OCI-LY7 (cell line): Measurements from ENCODE around the gene SRGAP1. TPM values are rescaled to one million over a fixed set of nuclear protein-coding genes. Genes with fewer than 3 reads are reported as not detected.

Experiments used
- Bru-seq: library from RNA; stranded (reverse); fragments of 400-500 nt; gene quantifications from one replicate; lab custom pipeline; 2021; lab: Mats Ljungman, UMichigan
- BruChase-seq, 2 experiments: library from RNA; stranded (reverse); fragments of 400-500 nt; gene quantifications; one replicate each; lab custom pipeline; 2021; lab: Mats Ljungman, UMichigan
- BruUV-seq: library from RNA; stranded (reverse); fragments of 400-500 nt; replicated peaks from 2 replicates; lab custom pipeline; 2021; lab: Mats Ljungman, UMichigan
- CTCF ChIA-PET: fragments of 300-600 bp; sonication (Branson Sonifier 250); formaldehyde crosslinking; loops from one replicate; lab custom pipeline; 2022; ENCODE audit warnings: antibody characterized with exemption; ENCODE audit not compliant: unreplicated experiment; lab: Charles Lee
- POLR2A ChIA-PET: fragments of 300-600 bp; sonication (Branson Sonifier 250); formaldehyde crosslinking; loops from one replicate; lab custom pipeline; 2022; ENCODE audit warnings: antibody characterized with exemption; lab: Charles Lee
- DNase-seq: peaks from one replicate; pipeline ENCODE4 v3.0.0-alpha.2; 2015; ENCODE audit warnings: low spot score
- H2AFZ ChIP-seq: fragments of 200-600 bp; sonication (generic), shearing (Covaris generic); 2 replicates; pipeline ENCODE4 v1.6.1; 2014; ENCODE audit warnings: mild to moderate bottlenecking, antibody characterized with exemption, low read length, moderate library complexity
- H3K27ac ChIP-seq: fragments of 200-600 bp; sonication (generic); 2 replicates; pipeline ENCODE4 v1.5.1; 2014; ENCODE audit warnings: mixed run types, low read depth, mild to moderate bottlenecking, moderate library complexity, low read length, inconsistent platforms; ENCODE audit not compliant: poor library complexity, severe bottlenecking
- H3K36me3 ChIP-seq: fragments of 200-600 bp; sonication (generic); 2 replicates; pipeline ENCODE4 v1.6.1; 2014; ENCODE audit warnings: mild to moderate bottlenecking, antibody characterized with exemption, low read length, moderate library complexity, mixed read lengths; ENCODE audit not compliant: insufficient read depth
- H3K4me1 ChIP-seq: fragments of 200-600 bp; sonication (generic); 2 replicates; pipeline ENCODE4 v1.5.1; 2014; ENCODE audit warnings: mild to moderate bottlenecking, low read length; ENCODE audit not compliant: insufficient read depth, poor library complexity, severe bottlenecking
- H3K4me2 ChIP-seq: fragments of 200-600 bp; sonication (generic); 2 replicates; pipeline ENCODE4 v1.6.1; 2014; ENCODE audit warnings: mild to moderate bottlenecking, low read length
- H3K4me3 ChIP-seq: fragments of 200-600 bp; sonication (generic); 2 replicates; pipeline ENCODE4 v1.5.1; 2014; ENCODE audit warnings: mild to moderate bottlenecking, low read depth, low read length; ENCODE audit not compliant: poor library complexity, severe bottlenecking
- H3K79me2 ChIP-seq: fragments of 200-600 bp; sonication (generic); 2 replicates; pipeline ENCODE4 v1.6.1; 2016; ENCODE audit warnings: low read depth, mild to moderate bottlenecking, low read length, moderate library complexity, mixed read lengths; ENCODE audit not compliant: insufficient read depth
- H3K9me2 ChIP-seq: fragments of 200-600 bp; sonication (generic); 2 replicates; pipeline ENCODE4 v1.6.1; 2016; ENCODE audit warnings: mild to moderate bottlenecking, low read length, mixed read lengths; ENCODE audit not compliant: insufficient read depth
- H3K9me3 ChIP-seq: fragments of 200-600 bp; sonication (generic); 2 replicates; pipeline ENCODE4 v1.6.1; 2014; ENCODE audit warnings: mild to moderate bottlenecking, mixed run types, low read length, mixed read lengths
- H4K20me1 ChIP-seq: fragments of 200-600 bp; sonication (generic); 2 replicates; pipeline ENCODE4 v1.6.1; 2014; ENCODE audit warnings: mild to moderate bottlenecking, antibody characterized with exemption, low read length, moderate library complexity, mixed read lengths; ENCODE audit not compliant: insufficient read depth
- EZH2phosphoT487 ChIP-seq: fragments of 200-600 bp; sonication (generic); IDR thresholded peaks from 2 replicates; pipeline ENCODE4 v1.6.1; 2018; ENCODE audit warnings: low read depth, borderline replicate concordance, mild to moderate bottlenecking, mixed run types, antibody characterized with exemption, low read length, moderate library complexity, mixed read lengths
- intact Hi-C: fragments of 100-400 bp; cut with micrococcal nuclease; formaldehyde crosslinking; loops from one replicate; pipeline ENCODE4 v1.10.0; 2022; ENCODE audit not compliant: unreplicated experiment
- long read RNA-seq: library from polyadenylated mRNA; stranded (forward); transcript quantifications from one replicate; pipeline ENCODE4 v2.0.0, GENCODE V29; 2022
- total RNA-seq, 2 experiments: library from RNA; depleted of rRNA in 1 of 2; stranded (reverse); fragments of >200 nt in 1 of 2; shearing (Covaris generic) in 1 of 2; gene quantifications; 2 replicates each; pipeline ENCODE4 v1.2.3, GENCODE V29; 2014 to 2022
- TF ChIP-seq, protein P1 (sequence below): fragments of 200-600 bp; sonication (generic); conservative IDR thresholded peaks from 2 replicates; pipeline ENCODE4 v1.5.1; 2014; ENCODE audit warnings: mild to moderate bottlenecking, antibody characterized with exemption, low read length, moderate library complexity, mixed read lengths

Gene SRGAP1
- total RNA-seq (2014; rRNA removed; shearing (Covaris generic)): 0.06 TPM in 1 of 2 replicates, not detected in the other
- 0.02 TPM in 1 of 2 replicates, not detected in the other for total RNA-seq (2022)
- percentile 13 among the genes with signal in this experiment for Bru-seq, nascent RNA
- percentile 10 among the genes with signal in this experiment for BruChase-seq, experiment 1, labeled RNA remaining after a 6-hour chase
- BruChase-seq, experiment 2, labeled RNA remaining after a 2-hour chase: percentile 13 among the genes with signal in this experiment
- long read RNA-seq, partial matches to known transcripts: 0 of 1 reads
- long read RNA-seq, other reads (novel, unspliced or antisense): 1 of 1 reads

DNA sequence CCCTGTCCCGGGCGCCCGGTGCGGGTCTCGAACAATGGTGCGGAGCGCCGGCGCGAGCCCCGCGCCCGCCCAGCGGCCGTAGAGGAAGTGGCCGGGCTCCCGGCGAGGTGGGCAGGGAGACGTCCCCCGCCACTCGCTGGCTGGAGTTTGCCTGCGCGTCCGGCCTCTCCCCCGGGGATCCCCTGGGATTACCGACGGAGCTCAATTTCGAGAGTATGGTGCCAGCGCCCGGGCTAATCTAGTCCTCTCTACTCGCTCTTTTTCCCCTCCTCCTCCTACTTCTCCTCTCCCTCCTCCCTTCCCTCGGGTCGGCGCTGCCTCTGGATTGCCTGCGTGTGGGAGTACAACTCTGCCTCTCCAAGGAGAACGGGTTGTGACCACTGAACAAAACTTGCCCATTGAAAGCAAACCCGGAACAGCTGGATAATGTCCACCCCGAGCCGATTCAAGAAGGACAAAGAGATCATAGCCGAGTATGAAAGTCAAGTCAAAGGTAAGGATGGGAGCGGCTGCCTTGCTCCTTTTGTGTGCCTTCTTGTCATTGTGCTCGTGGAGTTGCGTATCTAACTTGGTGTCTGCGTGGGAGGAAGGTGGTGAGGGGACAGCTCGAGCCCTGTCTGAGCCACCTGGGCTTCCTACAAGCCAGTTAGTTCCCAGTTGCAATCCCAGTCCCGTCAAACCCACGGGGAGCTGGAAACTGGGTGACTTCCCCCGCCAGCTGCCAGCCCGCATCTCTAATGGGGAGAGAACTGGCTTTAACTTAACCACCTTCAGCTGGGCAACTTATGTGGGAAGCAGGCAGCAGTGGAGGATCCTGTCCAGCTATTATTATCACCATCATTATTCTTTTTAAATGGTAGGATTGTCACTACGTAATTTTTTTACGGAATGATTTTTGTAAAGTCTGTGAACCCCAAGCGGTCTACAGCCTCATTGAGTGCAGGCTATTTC is at the start of gene SRGAP1:
SRGAP1 (plus strand) TSS at position 310 of the 951 bp plus-strand sequence; CDS start at position 427, 117 bp downstream.
- no TSS peak for BruUV-seq
- no peaks in the 10 kb centered on the region for H3K4me1 ChIP-seq
- peak within 1 kb of the TSS; percentile 83 for H3K4me2 ChIP-seq
- no peak for DNase-seq
- peak within 1 kb of the TSS; percentile 61 for H3K4me3 ChIP-seq
- H3K9me2 ChIP-seq: no peaks in the 10 kb centered on the region
- no peaks in the 10 kb centered on the region; the same call in 1 of the 2 replicates for H3K79me2 ChIP-seq
- CTCF ChIA-PET: no interaction called here
- no peaks in the 10 kb centered on the region for H4K20me1 ChIP-seq
- H3K36me3 ChIP-seq: no peaks in the 10 kb centered on the region
- intact Hi-C loops: loop anchor here (5.0 to 10.0 kb wide), 2 partner anchors 110 to 338 kb away; no protein-coding TSS in a partner anchor
- no peaks in the 10 kb centered on the region for H3K9me3 ChIP-seq
- TF ChIP-seq, protein P1, sequence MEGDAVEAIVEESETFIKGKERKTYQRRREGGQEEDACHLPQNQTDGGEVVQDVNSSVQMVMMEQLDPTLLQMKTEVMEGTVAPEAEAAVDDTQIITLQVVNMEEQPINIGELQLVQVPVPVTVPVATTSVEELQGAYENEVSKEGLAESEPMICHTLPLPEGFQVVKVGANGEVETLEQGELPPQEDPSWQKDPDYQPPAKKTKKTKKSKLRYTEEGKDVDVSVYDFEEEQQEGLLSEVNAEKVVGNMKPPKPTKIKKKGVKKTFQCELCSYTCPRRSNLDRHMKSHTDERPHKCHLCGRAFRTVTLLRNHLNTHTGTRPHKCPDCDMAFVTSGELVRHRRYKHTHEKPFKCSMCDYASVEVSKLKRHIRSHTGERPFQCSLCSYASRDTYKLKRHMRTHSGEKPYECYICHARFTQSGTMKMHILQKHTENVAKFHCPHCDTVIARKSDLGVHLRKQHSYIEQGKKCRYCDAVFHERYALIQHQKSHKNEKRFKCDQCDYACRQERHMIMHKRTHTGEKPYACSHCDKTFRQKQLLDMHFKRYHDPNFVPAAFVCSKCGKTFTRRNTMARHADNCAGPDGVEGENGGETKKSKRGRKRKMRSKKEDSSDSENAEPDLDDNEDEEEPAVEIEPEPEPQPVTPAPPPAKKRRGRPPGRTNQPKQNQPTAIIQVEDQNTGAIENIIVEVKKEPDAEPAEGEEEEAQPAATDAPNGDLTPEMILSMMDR: no peak
- TF ChIP-seq EZH2phosphoT487: peak; percentile 27; the same call in 1 of the 2 replicates
- POLR2A ChIA-PET: interaction anchor here (0.6 kb wide), 2 partner anchors 17 to 298 kb away, joined by 3 read pairs; no protein-coding TSS in a partner anchor
- peak within 1 kb of the TSS; percentile 78 for H2AFZ ChIP-seq
- H3K27ac ChIP-seq: no peak within 1 kb of the TSS

DNA sequence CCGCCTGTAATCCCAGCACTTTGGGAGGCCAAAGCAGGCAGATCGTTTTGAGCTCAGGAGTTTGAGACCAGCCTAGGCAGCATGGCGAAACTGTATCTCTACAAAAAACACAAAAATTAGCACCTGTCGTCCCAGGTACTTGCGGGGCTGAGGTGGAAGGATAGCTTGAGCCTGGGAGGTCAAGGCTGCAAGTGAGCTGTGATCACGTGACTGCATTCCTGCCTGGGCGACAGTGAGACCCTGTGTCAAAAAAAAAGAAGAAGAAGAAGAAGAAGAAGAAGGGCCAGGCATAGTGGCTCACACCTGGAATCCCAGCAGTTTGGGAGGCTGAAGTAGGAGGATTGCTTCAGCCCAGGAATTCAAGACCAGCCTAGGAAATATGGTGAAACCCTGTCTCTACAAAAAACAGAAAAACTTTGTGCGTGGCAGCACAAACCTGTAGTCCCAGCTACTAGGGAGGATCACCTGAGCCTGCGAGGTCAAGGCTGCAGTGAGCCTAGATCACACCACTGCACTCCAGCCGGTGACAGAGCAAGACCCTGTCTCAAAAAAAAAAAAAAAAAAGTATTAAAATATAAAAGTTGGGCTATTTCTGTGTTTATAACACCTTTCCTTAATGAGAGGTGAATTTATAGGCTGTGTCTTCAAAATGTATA is 49.3 kb upstream of the SRGAP1 start:
- no peaks in the 10 kb centered on the region for H3K9me2 ChIP-seq
- CTCF ChIA-PET: no interaction called here
- intact Hi-C loops: no loop called here
- POLR2A ChIA-PET: interaction anchor here (0.5 to 1.2 kb wide), 5 partner anchors 10 to 838 kb away, joined by 3 to 5 read pairs (median 4); partner anchors contain the start of gene XPOT
- H3K4me1 ChIP-seq: no peaks in the 10 kb centered on the region
- H2AFZ ChIP-seq: no peak overlapping the region
- no peak overlapping the region for H3K27ac ChIP-seq
- TF ChIP-seq EZH2phosphoT487: no peak
- H4K20me1 ChIP-seq: no peaks in the 10 kb centered on the region
- H3K36me3 ChIP-seq: peaks cover 29% of the 10 kb centered on the region
- H3K79me2 ChIP-seq: no peaks in the 10 kb centered on the region
- no peak overlapping the region for H3K4me2 ChIP-seq
- no TSS peak for BruUV-seq
- no peak for DNase-seq
- H3K9me3 ChIP-seq: no peaks in the 10 kb centered on the region
- H3K4me3 ChIP-seq: no peak overlapping the region

DNA sequence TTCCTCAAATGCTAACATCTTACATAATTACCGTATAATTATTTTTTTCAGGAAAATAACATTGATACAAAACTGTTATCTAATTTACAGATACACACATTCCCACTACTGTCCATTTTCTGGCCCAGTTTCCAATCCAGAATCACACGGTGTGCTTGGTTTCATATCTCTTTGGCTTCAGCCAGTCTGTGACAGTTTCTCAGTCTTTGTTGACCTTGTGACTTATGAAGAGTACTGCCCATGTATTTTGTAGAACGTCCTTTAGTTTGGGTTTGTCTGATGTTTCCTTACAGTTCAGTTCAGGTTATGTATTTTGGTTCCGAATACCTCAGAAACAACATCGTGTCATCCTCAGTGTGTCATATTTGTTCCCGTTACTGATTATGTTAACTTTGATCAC is 48.6 kb upstream of the SRGAP1 start:
- CTCF ChIA-PET: no interaction called here
- H3K9me3 ChIP-seq: no peaks in the 10 kb centered on the region
- no TSS peak for BruUV-seq
- no peak for DNase-seq
- H3K79me2 ChIP-seq: no peaks in the 10 kb centered on the region
- H3K9me2 ChIP-seq: no peaks in the 10 kb centered on the region
- intact Hi-C loops: no loop called here
- H4K20me1 ChIP-seq: no peaks in the 10 kb centered on the region
- H3K27ac ChIP-seq: no peak overlapping the region
- no peak overlapping the region for H3K4me2 ChIP-seq
- no peak overlapping the region for H2AFZ ChIP-seq
- TF ChIP-seq EZH2phosphoT487: no peak
- TF ChIP-seq, protein P1: no peak
- POLR2A ChIA-PET: no interaction called here
- H3K4me1 ChIP-seq: no peaks in the 10 kb centered on the region
- H3K4me3 ChIP-seq: no peak overlapping the region
- peaks cover 21% of the 10 kb centered on the region; the same call in 1 of the 2 replicates for H3K36me3 ChIP-seq
